HG02840 (cell line): ENCODE measurements around the gene CCDC38.

Experiments
- ATAC-seq: cut with Tn5 transposase; IDR thresholded peaks from one replicate; pipeline ENCODE4 v1.9.1; 2021; ENCODE audit warnings: mild to moderate bottlenecking, moderate library complexity, moderate number of reproducible peaks; ENCODE audit not compliant: unreplicated experiment, low FRiP score

Gene CCDC38

DNA sequence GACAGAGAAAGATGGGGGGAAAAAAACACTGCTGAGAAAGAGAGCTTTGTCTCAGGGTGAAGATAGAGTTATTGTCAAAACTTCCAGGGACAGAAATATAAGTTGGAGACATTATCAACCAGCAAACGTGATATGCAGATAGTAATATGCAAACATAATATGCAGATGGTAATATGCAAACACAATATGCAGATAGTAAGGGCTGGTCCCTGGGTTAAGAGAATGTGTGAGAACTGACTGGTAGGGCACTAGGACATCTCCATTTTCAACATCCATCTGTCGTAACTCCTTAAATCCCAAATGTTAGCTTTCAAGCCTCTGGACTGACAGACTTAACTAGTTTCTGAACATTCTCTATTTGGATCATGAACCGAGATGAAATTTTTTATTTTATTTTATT is 51.5 kb downstream of the CCDC38 start:
- no peak for ATAC-seq

DNA sequence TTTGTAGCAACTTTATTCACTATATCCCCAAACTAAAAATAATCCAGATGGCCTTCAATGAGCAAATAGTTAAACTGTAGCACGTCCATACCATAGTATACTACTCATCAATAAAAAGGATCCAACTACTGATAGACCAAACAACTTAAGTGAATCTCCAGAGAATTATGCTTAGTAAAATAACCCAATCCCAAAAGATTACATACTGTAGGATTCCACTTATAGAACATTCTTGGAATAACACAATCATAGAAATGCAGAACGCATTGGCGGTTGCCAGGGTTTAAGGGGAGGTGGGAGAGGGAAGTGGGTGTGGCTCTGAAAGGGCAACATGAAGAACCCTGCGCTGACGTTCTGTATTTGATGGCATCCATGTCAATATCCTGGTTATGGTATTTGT is 55.1 kb downstream of the CCDC38 start:
- ATAC-seq = no peak

DNA sequence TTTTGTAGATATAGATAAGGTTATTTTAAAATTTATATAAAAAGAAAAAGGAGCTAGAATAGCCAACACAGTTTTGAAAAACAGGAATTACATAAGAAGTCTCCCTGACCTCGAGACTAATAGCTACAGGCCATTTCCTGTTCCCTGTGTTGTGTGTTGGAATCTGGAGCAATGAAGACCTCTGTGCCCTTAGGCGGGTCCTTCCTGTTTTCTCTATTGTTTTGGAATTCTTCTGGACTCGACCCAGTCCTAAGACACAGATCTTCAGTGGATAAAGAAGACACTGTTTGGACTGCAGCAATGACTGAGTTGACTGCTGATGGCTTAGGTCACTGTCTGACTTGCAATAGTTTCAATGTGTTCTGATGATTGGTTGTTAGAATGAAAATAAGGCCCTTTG is 57.4 kb downstream of the CCDC38 start:
- ATAC-seq = no peak

DNA sequence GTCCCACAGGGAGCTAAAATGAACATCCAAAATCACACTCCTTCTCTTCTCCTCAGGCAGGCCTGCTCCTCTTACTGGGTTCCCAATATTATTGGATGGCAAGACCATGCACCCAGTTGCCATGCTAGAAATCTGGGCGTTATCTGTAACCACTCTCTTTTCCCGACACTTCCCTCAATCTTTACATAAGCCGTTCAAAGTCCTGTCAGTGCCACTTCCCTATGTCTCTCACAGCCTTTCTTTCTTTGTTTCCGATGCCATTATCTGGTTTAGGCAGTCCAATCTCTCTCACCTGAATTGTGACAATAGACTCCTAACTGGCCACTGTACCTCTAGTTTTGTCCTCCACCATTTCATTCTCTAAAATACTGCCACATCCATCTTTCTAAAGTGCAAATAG is 59.5 kb downstream of the CCDC38 start:
- no peak for ATAC-seq

DNA sequence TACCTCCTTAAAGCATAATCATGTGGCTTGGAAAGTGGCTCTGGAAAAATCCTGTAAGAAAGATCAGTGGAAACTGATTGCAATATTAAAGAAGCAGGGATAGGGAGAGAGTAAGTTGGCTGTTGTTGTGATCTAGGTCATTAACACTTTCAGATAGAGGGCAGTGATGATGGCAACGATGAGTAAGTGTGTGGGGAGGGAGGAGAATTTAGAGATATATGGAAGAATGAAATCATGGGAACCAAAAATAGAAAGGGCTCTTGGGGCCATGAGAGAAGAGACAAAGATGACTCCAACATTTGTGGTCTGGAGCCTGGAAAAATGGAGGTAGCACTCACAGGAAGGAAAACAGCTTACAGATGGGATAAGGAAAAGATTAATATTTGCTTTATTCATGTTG is 60.3 kb downstream of the CCDC38 start:
- ATAC-seq = no peak

DNA sequence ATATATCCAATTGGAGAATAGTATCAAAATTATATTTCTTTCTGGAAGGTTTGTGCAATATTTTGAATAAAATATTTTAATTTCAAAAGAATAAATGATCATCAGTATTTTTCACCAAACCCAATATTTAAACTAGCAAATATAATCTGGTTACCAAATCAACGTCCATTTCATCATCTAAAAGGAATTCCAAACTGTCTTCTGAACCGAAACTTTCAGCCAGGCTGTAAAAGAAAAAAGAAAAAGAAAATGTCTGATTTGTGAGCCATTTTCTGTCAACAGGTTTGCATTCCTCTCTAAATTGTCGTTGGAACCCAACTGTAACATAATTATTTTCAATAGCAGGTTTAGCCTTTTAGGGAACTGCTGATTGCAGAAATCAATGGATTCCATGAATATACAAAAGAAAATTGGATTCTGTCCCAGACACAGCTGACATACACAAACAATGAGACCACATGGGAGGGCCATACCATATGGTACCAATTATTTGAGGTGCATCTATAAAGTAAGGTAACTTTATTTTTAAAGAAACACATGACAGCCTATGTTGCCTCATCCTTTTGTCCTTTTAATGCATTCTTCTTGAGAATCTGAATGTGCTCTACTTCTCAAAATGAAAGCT is 61.0 kb downstream of the CCDC38 start:
- no peak for ATAC-seq

DNA sequence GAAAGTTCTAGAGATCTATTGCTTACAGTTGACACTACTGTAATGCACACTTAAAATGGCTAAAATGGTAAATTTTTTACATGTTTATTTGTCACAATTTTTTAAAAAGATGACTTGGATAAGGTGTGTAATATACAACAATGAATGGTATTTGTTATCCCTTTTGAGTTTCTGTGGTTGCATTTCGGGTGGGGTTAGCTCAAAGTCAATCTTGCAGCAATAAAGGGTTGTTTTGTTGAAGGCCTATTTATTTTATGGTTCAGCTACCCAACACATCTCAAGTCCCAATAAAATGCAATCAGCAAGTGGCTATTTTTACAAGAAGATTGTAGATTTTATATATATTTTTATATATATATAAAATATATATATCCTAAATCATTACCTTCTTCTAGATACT is 61.5 kb downstream of the CCDC38 start:
- no peak for ATAC-seq

DNA sequence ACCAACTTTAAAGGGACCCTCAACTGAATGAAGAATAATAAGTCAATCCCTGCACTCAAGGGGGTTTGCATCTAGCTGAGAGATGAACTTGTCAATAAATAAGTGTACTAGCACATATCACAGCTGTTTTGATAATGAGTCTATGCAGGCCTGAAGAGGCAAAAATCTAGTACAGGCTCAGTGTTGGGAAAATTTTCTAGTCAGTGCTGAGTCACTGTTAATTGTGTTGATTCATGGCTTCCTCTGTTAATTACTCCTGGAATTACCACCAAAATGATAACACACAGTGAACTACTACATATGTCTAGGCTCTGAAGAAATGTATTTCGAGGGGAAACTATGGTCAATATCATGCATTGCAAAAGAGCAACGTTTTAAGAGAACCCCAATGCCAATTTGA is 64.8 kb downstream of the CCDC38 start:
- no peak for ATAC-seq

DNA sequence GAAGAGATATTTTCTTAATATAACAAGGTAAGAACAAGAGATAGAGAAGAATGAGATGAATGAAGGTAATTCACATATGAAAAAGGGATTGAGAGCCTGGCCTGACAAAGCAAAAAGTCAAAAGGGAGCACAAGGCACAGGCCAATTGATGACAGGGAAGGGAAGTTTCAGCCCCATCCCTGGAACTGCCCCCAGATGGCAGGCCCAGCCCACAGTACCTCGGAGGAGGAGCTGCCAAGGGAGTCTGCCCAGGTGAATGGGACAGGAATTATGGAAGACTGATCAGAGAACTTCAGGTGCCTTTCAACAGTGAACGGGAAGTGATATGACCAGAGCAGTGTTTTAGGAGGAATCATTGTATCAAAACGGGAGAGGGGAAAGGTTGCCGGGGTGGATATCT is 68.0 kb downstream of the CCDC38 start:
- no peak for ATAC-seq

DNA sequence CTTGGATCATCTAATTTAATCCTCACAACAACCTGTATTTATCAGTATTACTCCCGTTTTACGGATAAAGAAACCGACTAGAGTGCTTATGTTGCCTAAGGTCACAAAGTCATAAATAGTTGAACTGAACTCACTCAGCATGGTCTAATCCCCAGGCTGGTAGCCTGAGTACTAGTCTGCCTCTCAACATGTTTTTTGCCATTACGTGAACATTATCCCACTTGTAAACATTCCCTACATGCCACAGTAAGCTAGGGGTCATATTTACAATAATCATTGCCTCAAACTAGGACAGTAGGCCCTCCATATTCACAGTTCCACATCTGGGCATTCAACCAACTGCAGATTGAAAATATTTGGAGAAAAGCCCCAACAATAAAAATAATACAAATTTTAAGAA is 71.5 kb downstream of the CCDC38 start:
- no peak for ATAC-seq

DNA sequence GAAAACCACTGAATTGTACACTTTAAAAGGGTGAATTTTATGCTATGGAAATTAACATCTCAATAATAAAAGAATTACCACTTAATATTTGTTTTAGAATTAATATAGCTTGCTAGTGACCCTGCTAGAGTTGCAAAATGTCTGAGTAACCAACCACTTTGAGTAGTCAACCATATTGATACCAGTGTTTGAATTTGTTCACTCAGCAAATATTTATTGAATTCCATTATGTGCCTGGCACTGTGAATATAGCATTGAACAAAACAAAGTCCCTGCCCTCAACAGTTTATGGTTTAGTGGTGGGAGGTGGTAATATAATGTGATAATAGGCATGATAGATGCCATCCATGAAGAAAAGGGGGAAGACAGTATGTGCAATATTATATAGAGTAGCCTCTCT is 79.1 kb downstream of the CCDC38 start:
- ATAC-seq = no peak

DNA sequence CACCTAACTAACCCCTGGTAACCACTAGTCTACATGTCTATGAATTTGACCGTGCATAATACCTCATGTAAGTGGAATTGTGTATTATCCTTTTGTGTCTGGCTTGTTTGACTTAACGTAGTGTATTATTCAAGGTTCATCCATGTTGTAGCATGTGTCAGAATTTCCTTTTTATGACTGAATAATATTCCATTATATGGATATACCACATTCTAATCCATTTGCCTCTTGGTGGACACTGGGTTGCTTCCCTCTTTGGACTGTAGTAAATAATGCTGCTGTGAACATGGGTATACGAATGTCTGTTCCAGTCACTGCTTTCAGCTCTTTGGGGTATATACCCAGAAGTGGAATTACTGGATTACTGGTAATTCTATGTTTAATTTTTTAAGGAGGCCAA is 80.4 kb downstream of the CCDC38 start:
- no peak for ATAC-seq

DNA sequence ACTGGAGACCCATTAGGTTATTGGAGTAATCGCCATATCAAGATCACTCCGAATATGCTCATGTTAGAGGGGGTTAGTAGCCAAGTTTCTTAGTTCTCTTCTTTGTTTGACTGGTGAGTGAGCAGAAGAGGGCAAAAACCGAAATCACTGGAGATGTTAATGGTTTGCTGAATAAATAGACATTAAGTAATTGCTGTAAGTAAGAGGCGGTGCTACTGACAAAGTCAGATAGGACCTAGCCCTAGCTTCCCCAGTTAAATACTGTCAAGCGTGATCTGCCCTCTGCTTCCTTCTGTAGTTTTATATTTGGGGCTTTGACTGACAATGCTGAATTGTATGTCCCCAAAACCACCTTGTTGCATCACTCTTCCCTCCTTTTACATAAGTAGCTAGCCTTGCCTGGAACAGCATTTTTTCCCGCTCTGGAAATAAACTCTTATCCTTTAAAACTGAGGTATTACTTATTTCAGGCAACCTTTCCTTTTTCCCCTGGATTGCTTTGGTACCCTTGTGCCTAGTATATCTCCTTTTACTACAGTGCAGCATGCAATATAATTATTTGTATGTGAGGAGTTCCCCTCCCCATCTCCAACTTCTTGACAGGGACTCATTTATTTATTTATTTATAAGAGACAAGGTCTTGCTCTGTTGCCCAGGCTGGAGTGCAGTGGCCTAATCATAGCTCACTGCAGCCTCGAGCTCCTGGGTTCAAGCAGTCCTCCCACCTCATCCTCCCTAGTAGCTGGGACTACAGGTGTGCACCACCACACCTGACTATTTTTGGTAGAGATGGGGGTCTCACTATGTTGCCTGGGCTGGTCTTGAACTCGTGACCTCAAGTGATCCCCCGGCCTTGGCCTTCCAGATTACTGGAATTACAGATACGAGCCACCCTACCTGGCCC is 82.2 kb downstream of the CCDC38 start:
- no peak for ATAC-seq

DNA sequence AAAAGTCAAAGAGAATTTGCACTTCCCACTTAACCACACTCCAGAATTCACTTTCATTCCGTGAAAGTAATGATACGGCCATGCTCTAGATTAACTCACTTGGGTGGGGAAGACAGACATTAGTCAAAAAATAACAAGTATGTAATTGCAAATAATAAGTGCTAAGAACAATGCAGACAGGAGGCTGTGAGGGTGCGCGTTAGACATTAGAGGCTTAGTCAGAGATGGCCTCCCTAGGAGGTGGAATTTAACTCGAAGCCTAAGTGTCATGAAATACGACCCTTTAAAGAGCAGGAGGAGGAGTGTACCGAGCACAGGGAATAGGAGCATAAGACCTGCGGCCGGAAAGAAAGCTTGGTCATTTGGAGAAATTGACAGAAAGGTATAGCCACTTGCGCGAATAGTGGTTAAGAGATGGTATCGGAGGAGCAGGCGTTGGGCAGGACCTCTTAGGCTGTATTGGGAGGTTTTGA is 83.0 kb downstream of the CCDC38 start:
- ATAC-seq = no peak

DNA sequence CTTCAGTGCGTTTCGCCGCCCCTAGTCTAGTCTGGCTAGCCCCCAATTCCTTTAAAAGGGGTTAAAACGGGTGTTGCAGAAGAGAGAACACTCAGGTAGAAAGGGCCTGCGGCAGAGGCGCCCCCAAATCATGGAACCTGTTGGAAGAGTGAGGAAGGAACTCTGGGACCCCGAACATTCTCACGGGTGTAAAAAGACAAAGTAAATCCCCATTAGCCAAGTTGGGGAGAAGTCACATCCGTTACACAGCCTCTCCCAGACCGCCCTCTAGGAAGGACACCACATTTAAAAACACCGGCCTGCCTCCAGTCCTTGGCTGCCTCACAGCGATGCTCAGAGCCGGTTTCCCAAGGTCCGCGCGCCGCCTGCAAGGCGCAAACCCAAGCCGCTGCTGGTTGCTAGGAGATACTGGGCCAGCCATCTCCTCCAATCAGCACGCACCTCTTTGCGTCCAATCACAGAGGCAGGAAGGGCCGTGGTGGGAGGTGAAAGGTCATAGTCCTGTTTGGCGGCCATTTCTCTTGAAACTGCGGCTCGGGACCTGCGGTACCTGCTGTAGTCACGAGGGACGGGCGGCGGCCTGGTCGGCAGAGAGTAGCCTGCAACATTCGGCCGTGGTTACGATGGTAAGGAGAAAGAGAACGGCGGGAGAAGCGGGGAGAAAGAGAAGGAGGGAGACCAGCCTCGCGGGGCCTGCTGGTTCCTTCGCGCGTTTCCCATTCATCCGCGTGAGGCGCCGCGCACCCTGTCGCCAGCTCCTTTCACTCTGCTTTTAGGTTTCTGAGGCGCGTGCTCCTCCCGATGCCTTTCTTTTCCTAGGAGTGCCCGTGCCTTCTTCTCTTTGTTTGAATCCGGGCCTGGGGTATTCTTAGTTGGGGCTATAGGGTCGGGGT is 83.7 kb downstream of the CCDC38 start, which contains the start of gene SNRPF:
TSS of gene SNRPF (plus strand) at position 502 of the 893 bp plus-strand sequence. CDS start at position 624, 122 bp downstream.
- ATAC-seq = peak; percentile 99

DNA sequence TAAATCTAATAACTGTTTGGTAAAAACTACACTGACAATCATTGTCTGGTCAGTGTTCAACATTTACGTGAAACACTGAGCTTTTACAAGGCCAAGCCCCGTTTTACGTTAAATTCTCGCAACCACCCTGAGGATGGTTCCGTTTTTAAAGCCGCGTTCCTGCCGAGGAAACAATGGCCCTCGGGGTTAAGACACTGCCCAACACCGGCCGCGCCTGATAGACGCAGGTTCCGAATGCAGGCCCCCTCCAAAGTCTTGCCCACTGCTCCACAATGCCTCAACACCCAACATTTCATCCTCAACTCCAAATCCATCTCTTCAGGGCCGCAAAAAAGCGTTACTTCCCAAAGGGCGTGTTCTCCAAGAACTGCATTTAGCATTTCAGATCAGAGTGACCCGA is 84.6 kb downstream of the CCDC38 start:
- ATAC-seq = no peak

DNA sequence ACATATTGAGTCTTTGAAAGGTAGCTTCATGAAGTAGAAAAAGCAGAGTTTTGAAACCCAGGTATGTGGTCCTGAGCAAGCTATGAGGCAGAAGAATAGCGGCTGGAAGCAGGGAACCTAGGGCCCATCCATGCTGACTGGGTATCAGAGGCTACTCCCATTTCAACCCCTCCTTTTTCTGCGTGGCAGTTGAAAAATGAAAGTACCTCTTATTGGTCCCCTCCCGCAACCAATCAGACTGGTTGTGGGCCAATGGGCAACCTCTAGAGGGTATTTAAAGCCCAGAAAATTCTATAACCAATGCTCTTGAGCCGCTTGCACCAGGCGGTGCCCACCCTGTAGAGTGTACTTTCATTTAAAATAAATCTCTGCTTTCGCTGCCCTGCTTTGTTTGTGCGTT is 85.3 kb downstream of the CCDC38 start:
- ATAC-seq = no peak

DNA sequence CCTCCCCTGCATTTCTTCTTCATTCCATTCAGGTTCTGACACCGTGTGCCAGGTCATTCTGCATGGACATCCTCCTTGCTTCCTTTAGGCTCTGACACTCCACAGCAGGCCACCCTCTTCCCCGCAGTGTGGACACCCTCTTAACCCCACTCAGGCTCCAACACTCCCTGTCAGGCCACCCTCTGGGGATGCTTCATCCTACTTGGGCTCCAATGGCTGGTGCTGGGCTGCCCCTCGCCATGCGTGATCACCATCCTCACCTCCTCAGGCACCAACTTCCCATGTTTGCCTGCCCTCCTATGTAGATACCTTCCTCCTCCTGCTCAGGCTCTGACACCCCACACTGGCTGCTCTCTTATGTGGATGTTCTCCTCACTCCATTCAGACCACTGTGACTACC is 90.3 kb downstream of the CCDC38 start:
- no peak for ATAC-seq

DNA sequence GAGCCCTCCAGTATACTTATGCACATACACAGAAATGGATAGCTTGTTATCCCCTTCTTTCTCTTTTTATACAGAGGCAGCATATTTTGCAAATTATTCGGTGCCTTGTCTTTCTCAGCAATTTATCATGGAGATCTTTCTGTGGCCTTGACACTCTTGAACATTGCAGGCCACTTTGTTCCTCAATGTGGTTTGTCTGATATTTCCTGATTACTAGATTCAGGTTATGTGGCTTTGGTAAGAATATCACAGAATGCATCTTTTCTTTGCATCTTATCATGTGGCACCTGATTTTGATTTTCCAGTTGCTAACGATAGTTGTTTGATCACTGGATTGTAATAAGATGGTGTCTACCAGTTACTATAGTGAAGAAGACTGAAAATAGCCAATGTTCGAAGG is 90.8 kb downstream of the CCDC38 start:
- ATAC-seq = no peak

DNA sequence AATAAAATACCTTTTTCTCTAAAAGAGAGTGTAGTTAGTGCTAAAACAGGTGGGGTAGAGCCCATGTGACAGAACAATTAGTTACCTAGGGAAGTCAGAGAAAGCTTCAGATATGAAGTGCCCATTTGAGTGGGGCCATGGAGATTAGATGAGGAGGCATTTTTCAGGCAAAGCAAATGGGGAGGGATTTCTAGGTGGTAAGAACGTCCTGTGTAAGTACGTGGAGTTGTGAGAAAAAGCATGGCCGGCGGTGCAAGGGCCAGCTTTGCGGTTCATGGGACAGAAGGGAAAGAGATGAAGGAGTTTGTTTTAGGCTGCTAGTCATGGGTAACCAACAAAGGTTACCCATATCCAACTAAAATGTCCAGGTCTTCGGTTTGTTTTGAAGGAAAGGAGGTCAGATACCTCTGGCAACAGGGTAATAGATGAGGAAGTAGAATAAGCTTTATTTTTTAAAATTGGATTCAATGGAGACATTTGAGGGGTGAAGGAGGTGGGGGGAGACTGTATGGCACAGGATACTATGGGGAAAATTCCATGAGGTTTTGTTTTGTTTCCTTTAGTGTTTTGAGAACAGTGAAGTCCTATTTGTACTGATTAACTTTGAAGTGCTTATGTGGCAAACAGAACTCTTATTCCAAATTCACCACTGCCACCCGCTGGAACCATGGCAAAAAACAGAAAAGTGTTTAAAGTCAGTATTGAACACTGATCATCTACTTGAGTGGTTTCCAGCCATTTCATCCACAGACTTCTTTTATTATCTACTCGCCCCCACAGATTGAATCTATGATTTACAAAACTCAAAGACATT is 93.6 kb downstream of the CCDC38 start:
- ATAC-seq = no peak
